ENCODE data around the gene CYGB. TPM values are rescaled to one million over a fixed set of nuclear protein-coding genes. Genes with fewer than 3 reads are reported as not detected.
"Not testable (repeated sequence)": the region's sequence is repeated elsewhere in the genome, so short reads cannot be mapped to it uniquely, and the experiment has no call there.

The CYGB gene
- total RNA-seq, 1 donor from 2014 or later = 49.9 TPM

DNA sequence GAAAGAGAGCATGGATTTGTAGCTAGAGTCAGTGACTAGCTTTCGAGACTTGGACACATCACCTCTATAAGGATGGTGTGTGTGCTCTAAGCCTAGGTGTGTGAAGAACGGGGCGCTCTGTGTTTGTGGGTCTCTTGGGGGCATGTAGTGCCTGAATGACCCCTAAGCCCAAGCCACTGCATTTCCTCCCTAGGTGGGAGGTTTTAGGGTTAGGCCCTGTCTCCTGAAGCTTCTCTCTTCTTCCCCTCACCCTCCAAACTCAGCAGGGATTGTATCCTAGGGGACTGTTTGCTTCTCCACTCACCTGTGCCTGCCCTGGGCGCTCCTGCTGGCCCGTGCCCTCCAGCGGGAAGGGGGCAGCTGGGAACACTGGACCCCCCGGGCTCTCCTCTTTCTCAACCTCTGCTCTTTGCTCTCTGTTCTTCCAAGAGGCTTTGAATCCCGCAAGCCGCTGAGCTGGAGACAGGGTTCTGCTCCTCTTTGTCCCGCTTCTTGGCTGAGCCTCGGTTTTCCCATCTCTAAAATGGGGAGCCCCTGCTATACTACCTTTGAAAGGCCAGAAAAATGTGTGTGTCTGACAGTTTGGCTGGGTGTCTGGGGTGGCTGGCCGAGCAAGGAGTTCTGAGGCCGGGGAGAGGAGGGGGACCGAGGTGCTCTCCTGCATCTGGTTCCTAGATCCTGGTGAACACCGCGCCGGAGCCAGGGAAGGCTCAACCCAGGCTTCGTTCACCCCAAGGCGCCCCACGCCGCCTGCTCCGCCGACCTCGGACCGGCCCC is 810 bp downstream of the CYGB start:
- TF ChIP-seq, protein P1, sequence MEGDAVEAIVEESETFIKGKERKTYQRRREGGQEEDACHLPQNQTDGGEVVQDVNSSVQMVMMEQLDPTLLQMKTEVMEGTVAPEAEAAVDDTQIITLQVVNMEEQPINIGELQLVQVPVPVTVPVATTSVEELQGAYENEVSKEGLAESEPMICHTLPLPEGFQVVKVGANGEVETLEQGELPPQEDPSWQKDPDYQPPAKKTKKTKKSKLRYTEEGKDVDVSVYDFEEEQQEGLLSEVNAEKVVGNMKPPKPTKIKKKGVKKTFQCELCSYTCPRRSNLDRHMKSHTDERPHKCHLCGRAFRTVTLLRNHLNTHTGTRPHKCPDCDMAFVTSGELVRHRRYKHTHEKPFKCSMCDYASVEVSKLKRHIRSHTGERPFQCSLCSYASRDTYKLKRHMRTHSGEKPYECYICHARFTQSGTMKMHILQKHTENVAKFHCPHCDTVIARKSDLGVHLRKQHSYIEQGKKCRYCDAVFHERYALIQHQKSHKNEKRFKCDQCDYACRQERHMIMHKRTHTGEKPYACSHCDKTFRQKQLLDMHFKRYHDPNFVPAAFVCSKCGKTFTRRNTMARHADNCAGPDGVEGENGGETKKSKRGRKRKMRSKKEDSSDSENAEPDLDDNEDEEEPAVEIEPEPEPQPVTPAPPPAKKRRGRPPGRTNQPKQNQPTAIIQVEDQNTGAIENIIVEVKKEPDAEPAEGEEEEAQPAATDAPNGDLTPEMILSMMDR (conservative IDR thresholded peaks at IDR 0.05; ENCODE audit: low read depth, low read length) = no peak
- no peak overlapping the region for H3K4me3 ChIP-seq (ENCODE audit: low read depth, low read length)
- no peak for DNase-seq (ENCODE audit: low read depth)

DNA sequence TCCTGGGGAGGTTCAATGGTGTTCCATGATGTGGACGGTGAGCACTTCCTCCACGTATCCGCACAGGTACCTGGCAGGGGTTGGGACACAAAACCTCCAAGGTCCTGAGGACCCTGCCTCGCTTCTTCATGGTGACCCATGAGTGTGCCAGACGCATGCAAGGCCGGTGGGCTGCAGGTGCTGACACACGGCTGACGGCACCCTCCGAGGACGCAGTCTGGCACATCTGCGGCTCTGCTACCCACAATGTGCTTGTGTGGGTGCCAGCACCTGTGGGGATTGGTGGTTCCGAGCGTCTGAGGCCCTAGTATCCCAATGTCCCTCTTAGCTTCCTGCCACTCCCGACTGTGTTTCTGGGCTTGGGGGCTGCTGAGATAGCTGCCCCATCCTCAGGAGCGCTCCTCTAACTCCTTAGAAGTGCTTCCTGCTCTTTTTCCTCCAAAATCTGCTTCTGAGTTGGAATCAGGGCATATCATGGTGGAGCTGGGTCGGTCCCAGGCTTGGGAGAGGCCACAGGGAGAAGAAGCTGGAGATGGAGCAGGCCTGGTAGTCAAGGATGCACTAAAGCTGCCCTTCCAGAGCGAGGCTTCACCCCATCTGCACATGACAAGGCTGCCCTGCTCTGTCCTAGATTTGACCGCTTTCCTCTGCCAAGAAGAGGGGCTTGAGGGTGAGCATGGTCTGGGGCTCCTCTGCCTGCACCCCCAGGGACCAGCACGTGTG is 1.6 kb downstream of the CYGB start:
- DNase-seq (ENCODE audit: low read depth) = no peak
- TF ChIP-seq, protein P1 (conservative IDR thresholded peaks at IDR 0.05; ENCODE audit: low read depth, low read length) = no peak
- H3K4me3 ChIP-seq (ENCODE audit: low read depth, low read length) = no peak overlapping the region

DNA sequence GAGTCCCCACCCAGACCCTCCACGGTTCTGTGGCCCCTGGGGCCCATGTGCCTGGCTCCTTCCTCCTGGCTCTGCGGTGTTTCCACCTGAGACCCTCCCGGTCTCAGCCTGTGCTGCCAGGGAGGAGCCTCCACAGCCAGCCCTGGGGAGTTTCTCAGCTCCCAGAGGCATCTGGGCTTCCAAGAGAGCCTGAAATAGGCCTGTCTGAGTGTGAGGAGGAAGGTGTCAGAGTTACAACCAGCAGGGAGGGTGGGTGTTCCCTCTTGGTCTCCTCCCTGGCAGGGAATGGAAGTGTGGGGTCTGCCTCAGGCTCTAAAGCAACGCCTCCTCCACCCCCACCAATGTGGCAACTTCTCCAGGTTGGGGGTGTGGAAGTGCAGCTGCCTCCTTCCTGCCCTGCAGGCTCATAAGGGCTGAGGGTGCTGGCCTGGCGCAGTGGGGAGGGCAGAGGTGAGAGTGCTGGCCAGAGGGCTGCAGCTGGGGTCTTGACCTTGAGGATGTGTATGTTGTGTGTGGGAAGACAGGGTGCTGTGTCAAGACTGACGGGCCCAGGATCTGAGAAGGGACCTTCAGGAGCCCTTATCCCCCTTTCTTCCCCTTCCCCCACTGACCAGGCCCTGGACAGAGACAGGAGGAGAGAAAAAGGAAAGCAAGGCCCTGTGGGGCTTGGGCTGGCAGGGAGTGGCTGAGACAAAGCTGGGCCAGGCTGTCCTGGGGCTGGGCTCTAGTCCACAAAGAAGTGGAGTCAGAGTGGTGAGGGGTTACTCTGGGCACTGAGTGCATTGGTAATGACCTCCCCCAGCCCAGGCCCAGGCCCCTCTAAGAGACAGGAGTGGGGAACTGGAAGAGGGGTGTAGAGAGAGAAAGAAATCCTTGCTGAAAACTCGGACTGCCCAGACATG is 2.4 kb downstream of the CYGB start:
- H3K4me3 ChIP-seq (ENCODE audit: low read depth, low read length) = no peak overlapping the region
- TF ChIP-seq, protein P1 (conservative IDR thresholded peaks at IDR 0.05; ENCODE audit: low read depth, low read length) = no peak
- DNase-seq (ENCODE audit: low read depth) = no peak

DNA sequence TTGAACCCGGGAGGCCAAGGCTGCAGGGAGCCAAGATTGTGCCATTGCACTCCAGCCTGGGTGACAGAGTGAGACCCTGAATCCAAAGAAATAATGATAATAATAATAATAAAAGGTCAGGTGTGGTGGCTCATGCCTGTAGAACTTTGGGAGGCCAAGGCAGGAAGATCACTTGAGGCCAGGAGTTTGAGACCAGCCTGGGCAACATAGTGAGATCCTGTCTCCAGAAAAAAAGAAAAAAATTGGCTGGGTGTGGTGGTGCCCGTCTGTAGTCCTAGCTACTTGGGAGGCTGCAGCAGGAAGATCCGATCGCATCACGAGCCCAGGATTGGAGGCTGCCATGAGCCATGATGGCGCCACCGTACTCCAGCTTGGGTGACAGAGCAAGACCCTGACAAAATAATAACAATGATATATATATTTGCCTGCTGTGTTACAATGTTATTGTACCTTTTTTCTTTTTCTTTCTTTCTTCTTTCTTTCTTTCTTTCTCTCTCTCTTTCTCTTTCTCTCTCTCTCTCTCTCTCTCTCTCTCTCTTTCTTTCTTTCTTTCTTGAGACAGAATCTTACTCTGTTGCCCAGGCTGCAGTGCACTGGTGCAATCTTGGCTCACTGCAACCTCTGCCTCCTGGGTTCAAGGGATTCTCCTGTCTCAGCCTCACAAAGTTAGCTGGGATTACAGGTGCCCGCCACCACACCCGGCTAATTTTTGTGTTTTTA is 3.7 kb downstream of the CYGB start:
- not testable (repeated sequence) for DNase-seq (ENCODE audit: low read depth); H3K4me3 ChIP-seq (ENCODE audit: low read depth, low read length)

DNA sequence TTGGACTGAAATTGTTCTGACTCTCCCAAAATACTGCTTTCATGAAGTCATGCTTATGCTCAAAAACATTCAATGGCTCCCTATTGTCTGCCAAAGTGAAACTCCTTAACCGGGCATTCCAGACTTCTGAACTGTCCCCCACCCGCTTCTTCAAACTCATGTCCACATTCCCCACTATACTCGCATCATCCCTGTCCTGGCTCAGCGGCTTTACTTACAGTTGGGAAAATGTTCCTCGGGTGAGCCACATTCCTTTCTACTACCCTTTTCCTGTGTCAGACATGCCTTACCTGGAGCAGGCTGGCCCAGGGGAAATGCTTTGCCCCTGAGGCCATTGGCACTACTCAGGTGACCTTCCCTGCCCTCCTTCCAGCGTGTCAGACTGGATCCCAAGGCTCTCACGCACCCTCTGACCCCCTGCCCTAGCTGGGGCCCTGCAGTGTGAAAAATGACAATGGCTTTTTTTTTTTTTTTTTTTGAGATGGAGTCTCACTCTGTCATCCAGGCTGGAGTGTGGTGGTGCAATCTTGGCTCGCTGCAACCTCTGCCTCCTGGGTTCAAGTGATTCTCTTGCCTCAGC is 5.3 kb downstream of the CYGB start:
- no peak for DNase-seq (ENCODE audit: low read depth)
- H3K4me3 ChIP-seq (ENCODE audit: low read depth, low read length) = no peak overlapping the region
- TF ChIP-seq, protein P1 (conservative IDR thresholded peaks at IDR 0.05; ENCODE audit: low read depth, low read length) = no peak

DNA sequence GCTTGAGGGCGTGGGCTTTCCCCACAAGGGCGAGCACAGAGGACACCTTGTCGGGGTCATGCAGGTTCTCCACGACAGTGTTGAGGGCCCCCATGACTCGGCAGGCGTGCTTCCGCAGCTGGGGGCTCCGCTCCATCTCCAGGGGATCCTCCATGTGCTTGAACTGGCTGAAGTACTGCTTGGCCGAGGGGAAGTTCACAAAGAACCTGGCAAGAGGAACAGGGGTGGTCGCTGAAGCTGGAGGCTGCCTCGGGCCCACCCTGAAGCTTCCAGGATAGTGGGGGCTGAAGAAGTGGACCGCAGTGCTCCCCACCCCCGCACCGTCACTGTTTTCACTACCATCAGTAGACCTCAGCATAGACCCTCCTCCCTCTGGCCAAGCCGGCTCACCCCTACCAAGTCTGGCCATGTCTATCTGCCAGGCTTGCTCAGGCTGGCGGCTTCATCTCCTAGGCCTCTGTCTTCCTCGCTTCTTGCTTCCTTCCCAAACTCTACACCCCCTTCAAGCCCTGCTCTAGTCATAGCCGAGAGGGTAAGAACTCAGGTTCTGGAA is 5.9 kb downstream of the CYGB start:
- DNase-seq (ENCODE audit: low read depth) = no peak
- TF ChIP-seq, protein P1 (conservative IDR thresholded peaks at IDR 0.05; ENCODE audit: low read depth, low read length) = no peak
- no peak overlapping the region for H3K4me3 ChIP-seq (ENCODE audit: low read depth, low read length)
